K562 (cell line): Measurements from ENCODE around the gene CLDND1. TPM values are rescaled to one million over a fixed set of nuclear protein-coding genes. Genes with fewer than 3 reads are reported as not detected.
A peak's percentile ranks its signal among the peaks of the same experiment; 100 is the strongest.

Experiments used
- ELK1 ChIP-seq: sonication (generic); formaldehyde crosslinking; IDR thresholded peaks from 2 replicates; pipeline ENCODE4 v1.8.1; 2022; ENCODE audit warnings: missing genetic modification reagents
- GABPA ChIP-seq: fragments of 200-800 bp; sonication (Bioruptor generic); conservative IDR thresholded peaks from 2 replicates; pipeline ENCODE4 v1.6.1; 2016; ENCODE audit warnings: low read depth, missing genetic modification characterization, missing compliant biosample characterization
- MAFG ChIP-seq: fragments of 450-650 bp; conservative IDR thresholded peaks from 2 replicates; pipeline ENCODE4 v1.6.1; 2016; ENCODE audit warnings: missing genetic modification characterization, missing compliant biosample characterization
- PBX2 ChIP-seq, 2 experiments: IDR thresholded peaks in 1 of 2; conservative IDR thresholded peaks in 1 of 2; 2 replicates each; pipeline ENCODE4 v1.6.1; 2016; ENCODE audit warnings: low read depth in 2 of 2, mild to moderate bottlenecking in 1 of 2, missing compliant biosample characterization in 1 of 2, missing genetic modification characterization in 1 of 2, moderate library complexity in 1 of 2
- RAD21 ChIP-seq, 2 experiments: fragments of 250-450 bp in 1 of 2; fragments of 450-650 bp in 1 of 2; sonication (Bioruptor Pico) in 1 of 2; formaldehyde crosslinking in 1 of 2; IDR thresholded peaks in 1 of 2; conservative IDR thresholded peaks in 1 of 2; 2 replicates each; pipeline versions ENCODE4 v1.4.0 to v1.8.0; 2020 to 2022; ENCODE audit warnings: mild to moderate bottlenecking in 2 of 2, moderate library complexity in 1 of 2
- RERE ChIP-seq: sonication (generic); formaldehyde crosslinking; IDR thresholded peaks from 2 replicates; pipeline ENCODE4 v1.8.0; 2023; ENCODE audit warnings: missing genetic modification reagents, mild to moderate bottlenecking, borderline replicate concordance
- STAT5A ChIP-seq: IDR thresholded peaks from 2 replicates; pipeline ENCODE4 v1.6.1; 2012; ENCODE audit warnings: low read length, inconsistent platforms, borderline replicate concordance
- TAF7 ChIP-seq: fragments of 450-650 bp; IDR thresholded peaks from 2 replicates; pipeline ENCODE4 v1.6.1; 2016; ENCODE audit warnings: missing genetic modification characterization, missing compliant biosample characterization
- TCF3 ChIP-seq: sonication (generic); formaldehyde crosslinking; IDR thresholded peaks from 2 replicates; pipeline ENCODE4 v1.4.0; 2020; ENCODE audit warnings: mild to moderate bottlenecking, missing genetic modification reagents
- TFAM ChIP-seq: fragments of 250-450 bp; sonication (Bioruptor Pico); conservative IDR thresholded peaks from 2 replicates; pipeline ENCODE4 v1.5.0; 2021; ENCODE audit warnings: mild to moderate bottlenecking, moderate library complexity
- ZNF431 ChIP-seq: sonication (generic); formaldehyde crosslinking; IDR thresholded peaks from 2 replicates; pipeline ENCODE4 v1.8.0; 2022; ENCODE audit warnings: mild to moderate bottlenecking, missing genetic modification reagents
- ZNF609 ChIP-seq: sonication (generic); formaldehyde crosslinking; IDR thresholded peaks from 2 replicates; pipeline ENCODE4 v1.8.1; 2023; ENCODE audit warnings: missing genetic modification reagents, mild to moderate bottlenecking, borderline replicate concordance
- polyA plus RNA-seq, 8 experiments: library from polyadenylated mRNA; depleted of rRNA in 4 of 8; stranded (reverse) in 5 of 8; unstranded in 3 of 8; fragments of >200 nt; fragmentation: Nextera tagmentation in 2 of 8; fragmentation: Illumina TruSeq in 1 of 8; extraction: Ambion mirVana in 2 of 8; extraction: Trizol in 1 of 8; gene quantifications; 2 replicates each; pipeline versions ENCODE4 v1.2.1 to v1.2.3, GENCODE V29; 2011 to 2014; ENCODE audit warnings: inconsistent platforms in 1 of 8, missing spikeins in 1 of 8
- total RNA-seq, 7 experiments: library from RNA; depleted of rRNA in 6 of 7; stranded (reverse); fragments of >200 nt in 6 of 7; fragmentation: Illumina TruSeq in 2 of 7; extraction: Trizol in 2 of 7; gene quantifications; 2 replicates each; pipeline versions ENCODE4 v1.2.1 to v1.2.3, GENCODE V29; 2011 to 2021; ENCODE audit warnings: low replicate concordance in 1 of 7

The CLDND1 gene
- total and polyA plus RNA-seq, 9 of the 15 experiments (the other 6 are each of a cell fraction or from before 2014, with no cell fraction given), result 29.2 to 141 (median 60.7) TPM

- TF ChIP-seq RAD21 (CRISPR knock-in tag; conservative IDR thresholded peaks at IDR 0.05 in 1 of 2, IDR thresholded peaks at IDR 0.05 in 1 of 2) (no peak), TAF7 (tag) (no peak), STAT5A (0 out of 2 replicates have a peak, but pooled peaks have one; percentile 14), GABPA (tag) (peak; percentile 32; the same call in 1 of the 2 replicates), PBX2 (CRISPR knock-in tag; IDR thresholded peaks at IDR 0.05; ENCODE audit: low read depth) (no peak), PBX2 (tag; conservative IDR thresholded peaks at IDR 0.05; ENCODE audit: low read depth) (peak; percentile 43; the same call in 1 of the 2 replicates), ZNF609 (CRISPR knock-in tag) (no peak), TFAM (CRISPR knock-in tag) (no peak), RERE (CRISPR knock-in tag) (no peak), ZNF431 (CRISPR knock-in tag) (no peak), TCF3 (CRISPR knock-in tag) (peak; percentile 47; the same call in 1 of the 2 replicates), ELK1 (CRISPR knock-in tag) (no peak), MAFG (tag) (no peak)
Observed at GRCh38 chr3:98553753-98554152, 31.1 kb upstream of the CLDND1 start (continued).
